GM12801 (cell line): ENCODE data around the gene COX19.

Experiments used
- CTCF ChIP-seq: IDR thresholded peaks from one replicate; pipeline ENCODE4 v1.5.1; 2011; ENCODE audit warnings: control low read depth; ENCODE audit not compliant: insufficient read length; ENCODE audit errors: extremely low read depth

The COX19 gene

GRCh38 chr7:961546-962400 lies 13.6 kb downstream of the COX19 start:
- no peak for TF ChIP-seq CTCF

GRCh38 chr7:960269-960871 lies 15.0 kb downstream of the COX19 start:
- no peak for TF ChIP-seq CTCF

GRCh38 chr7:959271-959670 lies 16.1 kb downstream of the COX19 start:
- no peak for TF ChIP-seq CTCF

GRCh38 chr7:958221-959200 lies 16.8 kb downstream of the COX19 start:
- no peak for TF ChIP-seq CTCF

GRCh38 chr7:957418-958220 lies 17.7 kb downstream of the COX19 start:
- no peak for TF ChIP-seq CTCF

GRCh38 chr7:956031-956430 lies 19.3 kb downstream of the COX19 start:
- TF ChIP-seq CTCF, result no peak
